IPS DF 4.7 (cell line): ENCODE data around the gene ZNF740.
"Not testable (repeated sequence)": the region's sequence is repeated elsewhere in the genome, so short reads cannot be mapped to it uniquely, and the experiment has no call there.

Experiments used
- DNase-seq: peaks from one replicate; pipeline ENCODE4 v3.0.0-alpha.2; 2013; ENCODE audit warnings: low spot score; ENCODE audit errors: extremely low read depth

Gene ZNF740

GRCh38 chr12:53193985-53194716 lies 13.6 kb downstream of the ZNF740 start:
- no peak for DNase-seq

GRCh38 chr12:53194973-53195372 lies 14.5 kb downstream of the ZNF740 start:
- DNase-seq = no peak

GRCh38 chr12:53195516-53196420 lies 15.2 kb downstream of the ZNF740 start:
- no peak for DNase-seq

- no peak for DNase-seq
Measured at GRCh38 chr12:53196486-53196885, 16.0 kb downstream of the ZNF740 start.

- no peak for DNase-seq
Measured at GRCh38 chr12:53197011-53197640, 16.6 kb downstream of the ZNF740 start.

GRCh38 chr12:53198486-53199110 lies 18.1 kb downstream of the ZNF740 start:
- DNase-seq = no peak

GRCh38 chr12:53199700-53200099 lies 19.2 kb downstream of the ZNF740 start:
- no peak for DNase-seq

- DNase-seq = no peak
Measured at GRCh38 chr12:53200107-53200457, 19.6 kb downstream of the ZNF740 start.

GRCh38 chr12:53200458-53201176 lies 20.1 kb downstream of the ZNF740 start:
- no peak for DNase-seq

- no peak for DNase-seq
Measured at GRCh38 chr12:53201177-53201541, 20.6 kb downstream of the ZNF740 start.

GRCh38 chr12:53201639-53202038 lies 21.1 kb downstream of the ZNF740 start:
- no peak for DNase-seq

- not testable (repeated sequence) for DNase-seq
Measured at GRCh38 chr12:53202316-53202715, 21.8 kb downstream of the ZNF740 start.

- no peak for DNase-seq
Measured at GRCh38 chr12:53204351-53204750, 23.8 kb downstream of the ZNF740 start.

- DNase-seq = no peak
Measured at GRCh38 chr12:53205747-53206419, 25.4 kb downstream of the ZNF740 start.

GRCh38 chr12:53207042-53207441 lies 26.5 kb downstream of the ZNF740 start, which contains the start of gene ITGB7:
Gene ITGB7 (minus strand): TSS chr12:53207251. CDS start chr12:53200443, 6,808 bp downstream.
- no peak for DNase-seq

- no peak for DNase-seq
Measured at GRCh38 chr12:53208435-53208834, 27.9 kb downstream of the ZNF740 start.

- no peak for DNase-seq
Measured at GRCh38 chr12:53208877-53209463, 28.4 kb downstream of the ZNF740 start.

- no peak for DNase-seq
Measured at GRCh38 chr12:53210843-53211242, 30.3 kb downstream of the ZNF740 start.

- DNase-seq = no peak
Measured at GRCh38 chr12:53211476-53212381, 31.2 kb downstream of the ZNF740 start.
